ENCODE data around the gene RPS18.
"Not testable (repeated sequence)": the region's sequence is repeated elsewhere in the genome, so short reads cannot be mapped to it uniquely, and the experiment has no call there.

RPS18 gene

GRCh38 chr6:33249732-33250630 lies 21.9 kb upstream of the RPS18 start:
- peaks cover 11% of the 10 kb centered on the region for H3K36me3 ChIP-seq (ENCODE audit: insufficient read depth, low read length)
- H3K27me3 ChIP-seq (ENCODE audit: control insufficient read depth in 1 of 2, insufficient read depth in 2 of 2, low read length in 2 of 2): no peaks in the 10 kb centered on the region
- peaks cover 24% of the 10 kb centered on the region for H3K4me1 ChIP-seq (ENCODE audit: insufficient read depth, low read length)
- no peaks in the 10 kb centered on the region for H3K9me3 ChIP-seq (ENCODE audit: low read length)
- peak overlapping the region; percentile 94 for H3K9ac ChIP-seq (ENCODE audit: low read length)
- H3K4me3 ChIP-seq (ENCODE audit: low read depth in 1 of 2, low read length in 2 of 2): peak overlapping the region; percentile 51 to 87
- H3K27ac ChIP-seq (ENCODE audit: low read depth, low read length): peak overlapping the region; percentile 94

- H3K4me1 ChIP-seq (ENCODE audit: insufficient read depth, low read length): peaks cover 24% of the 10 kb centered on the region
- peaks cover 11% of the 10 kb centered on the region for H3K36me3 ChIP-seq (ENCODE audit: insufficient read depth, low read length)
- H3K9me3 ChIP-seq (ENCODE audit: low read length): no peaks in the 10 kb centered on the region
- no peak overlapping the region for H3K4me3 ChIP-seq (ENCODE audit: low read depth in 1 of 2, low read length in 2 of 2)
- H3K9ac ChIP-seq (ENCODE audit: low read length): no peak overlapping the region
- H3K27ac ChIP-seq (ENCODE audit: low read depth, low read length): no peak overlapping the region
- no peaks in the 10 kb centered on the region for H3K27me3 ChIP-seq (ENCODE audit: control insufficient read depth in 1 of 2, insufficient read depth in 2 of 2, low read length in 2 of 2)
These were observed 21.1 kb upstream of the RPS18 start for GRCh38 chr6:33250731-33251130.

GRCh38 chr6:33251395-33252012 lies 20.4 kb upstream of the RPS18 start:
- Histone ChIP-seq H3K36me3 (ENCODE audit: insufficient read depth, low read length) (peaks cover 11% of the 10 kb centered on the region), H3K9me3 (ENCODE audit: low read length) (no peaks in the 10 kb centered on the region), H3K4me3 (ENCODE audit: low read depth in 1 of 2, low read length in 2 of 2) (no peak overlapping the region), H3K9ac (ENCODE audit: low read length) (no peak overlapping the region), H3K27me3 (ENCODE audit: control insufficient read depth in 1 of 2, insufficient read depth in 2 of 2, low read length in 2 of 2) (no peaks in the 10 kb centered on the region), H3K4me1 (ENCODE audit: insufficient read depth, low read length) (peaks cover 24% of the 10 kb centered on the region), H3K27ac (ENCODE audit: low read depth, low read length) (no peak overlapping the region)

- H3K36me3 ChIP-seq (ENCODE audit: insufficient read depth, low read length): peaks cover 11% of the 10 kb centered on the region
- no peak overlapping the region for H3K9ac ChIP-seq (ENCODE audit: low read length)
- H3K9me3 ChIP-seq (ENCODE audit: low read length): no peaks in the 10 kb centered on the region
- H3K27ac ChIP-seq (ENCODE audit: low read depth, low read length): no peak overlapping the region
- H3K4me3 ChIP-seq (ENCODE audit: low read depth in 1 of 2, low read length in 2 of 2): no peak overlapping the region
- H3K4me1 ChIP-seq (ENCODE audit: insufficient read depth, low read length): peaks cover 23% of the 10 kb centered on the region
- H3K27me3 ChIP-seq (ENCODE audit: control insufficient read depth in 1 of 2, insufficient read depth in 2 of 2, low read length in 2 of 2): no peaks in the 10 kb centered on the region
These were observed 19.1 kb upstream of the RPS18 start for GRCh38 chr6:33252759-33253158.

- no peaks in the 10 kb centered on the region for H3K27me3 ChIP-seq (ENCODE audit: control insufficient read depth in 1 of 2, insufficient read depth in 2 of 2, low read length in 2 of 2)
- H3K4me1 ChIP-seq (ENCODE audit: insufficient read depth, low read length): peaks cover 13% of the 10 kb centered on the region
- H3K36me3 ChIP-seq (ENCODE audit: insufficient read depth, low read length): peaks cover 12% of the 10 kb centered on the region
- no peaks in the 10 kb centered on the region for H3K9me3 ChIP-seq (ENCODE audit: low read length)
- no peak overlapping the region for H3K9ac ChIP-seq (ENCODE audit: low read length)
- no peak overlapping the region for H3K4me3 ChIP-seq (ENCODE audit: low read depth in 1 of 2, low read length in 2 of 2)
- H3K27ac ChIP-seq (ENCODE audit: low read depth, low read length): no peak overlapping the region
These were observed 17.3 kb upstream of the RPS18 start for GRCh38 chr6:33254591-33254990.

GRCh38 chr6:33259032-33259431 lies 12.8 kb upstream of the RPS18 start:
- Histone ChIP-seq H3K9me3 (ENCODE audit: low read length) (no peaks in the 10 kb centered on the region), H3K36me3 (ENCODE audit: insufficient read depth, low read length) (peaks cover 24% of the 10 kb centered on the region), H3K9ac (ENCODE audit: low read length) (no peak overlapping the region), H3K27ac (ENCODE audit: low read depth, low read length) (no peak overlapping the region), H3K4me1 (ENCODE audit: insufficient read depth, low read length) (no peaks in the 10 kb centered on the region), H3K4me3 (ENCODE audit: low read depth in 1 of 2, low read length in 2 of 2) (no peak overlapping the region), H3K27me3 (ENCODE audit: control insufficient read depth in 1 of 2, insufficient read depth in 2 of 2, low read length in 2 of 2) (no peaks in the 10 kb centered on the region)

- not testable (repeated sequence) for H3K27ac ChIP-seq (ENCODE audit: low read depth, low read length); H3K9me3 ChIP-seq (ENCODE audit: low read length); H3K4me3 ChIP-seq (ENCODE audit: low read depth in 1 of 2, low read length in 2 of 2); H3K4me1 ChIP-seq (ENCODE audit: insufficient read depth, low read length); H3K9ac ChIP-seq (ENCODE audit: low read length); H3K27me3 ChIP-seq (ENCODE audit: control insufficient read depth in 1 of 2, insufficient read depth in 2 of 2, low read length in 2 of 2)
- H3K36me3 ChIP-seq (ENCODE audit: insufficient read depth, low read length): peaks cover 44% of the 10 kb centered on the region
These were observed 9.4 kb upstream of the RPS18 start for GRCh38 chr6:33262490-33262889.

- H3K9me3 ChIP-seq (ENCODE audit: low read length): no peaks in the 10 kb centered on the region
- H3K27me3 ChIP-seq (ENCODE audit: control insufficient read depth in 1 of 2, insufficient read depth in 2 of 2, low read length in 2 of 2): no peaks in the 10 kb centered on the region
- peaks cover 60% of the 10 kb centered on the region for H3K36me3 ChIP-seq (ENCODE audit: insufficient read depth, low read length)
- H3K27ac ChIP-seq (ENCODE audit: low read depth, low read length): no peak overlapping the region
- no peaks in the 10 kb centered on the region for H3K4me1 ChIP-seq (ENCODE audit: insufficient read depth, low read length)
- H3K4me3 ChIP-seq (ENCODE audit: low read depth in 1 of 2, low read length in 2 of 2): no peak overlapping the region
- no peak overlapping the region for H3K9ac ChIP-seq (ENCODE audit: low read length)
These were observed 7.9 kb upstream of the RPS18 start for GRCh38 chr6:33264015-33264414.

- Histone ChIP-seq H3K27ac (ENCODE audit: low read depth, low read length) (peak overlapping the region; percentile 97), H3K4me1 (ENCODE audit: insufficient read depth, low read length) (peaks cover 33% of the 10 kb centered on the region), H3K36me3 (ENCODE audit: insufficient read depth, low read length) (peaks cover 63% of the 10 kb centered on the region)
These were observed 783 bp upstream of the RPS18 start for GRCh38 chr6:33271117-33271467.

GRCh38 chr6:33272275-33273128 lies 627 bp downstream of the RPS18 start:
- Histone ChIP-seq H3K36me3 (ENCODE audit: insufficient read depth, low read length) (peaks cover 55% of the 10 kb centered on the region), H3K27ac (ENCODE audit: low read depth, low read length) (peak overlapping the region; percentile 97), H3K9ac (ENCODE audit: low read length) (peak overlapping the region; percentile 41), H3K4me3 (ENCODE audit: low read depth in 1 of 2, low read length in 2 of 2) (peak overlapping the region; percentile 83 to 98), H3K27me3 (ENCODE audit: control insufficient read depth in 1 of 2, insufficient read depth in 2 of 2, low read length in 2 of 2) (no peaks in the 10 kb centered on the region), H3K9me3 (ENCODE audit: low read length) (no peaks in the 10 kb centered on the region), H3K4me1 (ENCODE audit: insufficient read depth, low read length) (peaks cover 40% of the 10 kb centered on the region)

More at GRCh38 chr6:33271117-33271467, 783 bp upstream of the RPS18 start:
- no peaks in the 10 kb centered on the region for H3K9me3 ChIP-seq (ENCODE audit: low read length)
- H3K9ac ChIP-seq (ENCODE audit: low read length): peak overlapping the region; percentile 79
- no peaks in the 10 kb centered on the region for H3K27me3 ChIP-seq (ENCODE audit: control insufficient read depth in 1 of 2, insufficient read depth in 2 of 2, low read length in 2 of 2)
- H3K4me3 ChIP-seq (ENCODE audit: low read depth in 1 of 2, low read length in 2 of 2): peak overlapping the region; percentile 83 to 98
